Stimulated activated CD8-positive, alpha-beta memory T cell treated with anti-CD3 and anti-CD28 coated beads, Interleukin-4, amount 100 ng/mL, for 24 hours (primary cell): ENCODE measurements around the gene C1orf115.
"Not testable (repeated sequence)": the region's sequence is repeated elsewhere in the genome, so short reads cannot be mapped to it uniquely, and the experiment has no call there.

Experiments used
- DNase-seq: peaks from one replicate; pipeline ENCODE4 v3.0.0-alpha.2; 2020; ENCODE audit warnings: low read depth

Gene C1orf115, protein sequence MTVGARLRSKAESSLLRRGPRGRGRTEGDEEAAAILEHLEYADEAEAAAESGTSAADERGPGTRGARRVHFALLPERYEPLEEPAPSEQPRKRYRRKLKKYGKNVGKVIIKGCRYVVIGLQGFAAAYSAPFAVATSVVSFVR

DNA sequence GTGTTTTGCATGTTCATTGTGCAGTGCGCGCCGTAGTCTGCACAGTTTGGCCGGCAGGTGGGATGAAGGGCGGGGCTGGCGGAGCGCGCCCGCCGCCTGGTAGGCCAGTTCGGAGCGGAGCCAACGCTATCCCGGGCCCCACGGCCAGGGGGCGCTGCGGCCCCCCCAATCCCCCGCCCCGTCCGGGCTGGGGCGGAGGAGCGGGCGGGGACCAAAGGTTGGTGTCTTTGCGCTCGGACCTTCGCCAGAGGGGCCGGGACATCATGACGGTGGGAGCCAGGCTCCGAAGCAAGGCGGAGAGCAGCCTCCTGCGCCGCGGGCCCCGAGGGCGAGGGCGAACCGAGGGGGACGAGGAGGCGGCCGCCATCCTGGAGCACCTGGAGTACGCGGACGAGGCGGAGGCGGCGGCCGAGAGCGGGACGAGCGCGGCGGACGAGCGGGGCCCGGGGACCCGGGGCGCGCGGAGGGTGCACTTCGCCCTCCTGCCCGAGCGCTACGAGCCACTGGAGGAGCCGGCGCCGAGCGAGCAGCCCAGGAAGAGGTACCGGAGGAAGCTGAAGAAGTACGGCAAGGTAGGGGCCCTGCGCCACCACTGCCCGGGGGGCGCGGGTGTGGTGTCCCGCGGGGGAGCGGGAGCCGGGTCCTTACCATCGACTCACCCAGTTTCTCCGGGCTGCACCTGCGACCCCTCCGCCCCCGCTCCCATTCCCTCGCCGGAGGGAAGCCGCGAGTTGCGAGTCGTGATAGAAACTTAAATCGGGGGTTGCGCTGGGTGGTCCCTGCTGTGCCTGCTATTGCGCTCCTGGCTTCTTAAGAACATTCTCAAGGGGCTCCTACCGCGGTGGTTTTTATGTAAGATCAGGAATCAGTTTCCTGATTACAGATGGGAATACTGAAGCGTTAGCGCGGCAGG lies at the start of gene C1orf115:
Gene C1orf115, plus strand, starts transcription at position 224 of the 913 bp plus-strand sequence. Its CDS starts 40 bp downstream, at position 264.
- DNase-seq, result peak; percentile 55

DNA sequence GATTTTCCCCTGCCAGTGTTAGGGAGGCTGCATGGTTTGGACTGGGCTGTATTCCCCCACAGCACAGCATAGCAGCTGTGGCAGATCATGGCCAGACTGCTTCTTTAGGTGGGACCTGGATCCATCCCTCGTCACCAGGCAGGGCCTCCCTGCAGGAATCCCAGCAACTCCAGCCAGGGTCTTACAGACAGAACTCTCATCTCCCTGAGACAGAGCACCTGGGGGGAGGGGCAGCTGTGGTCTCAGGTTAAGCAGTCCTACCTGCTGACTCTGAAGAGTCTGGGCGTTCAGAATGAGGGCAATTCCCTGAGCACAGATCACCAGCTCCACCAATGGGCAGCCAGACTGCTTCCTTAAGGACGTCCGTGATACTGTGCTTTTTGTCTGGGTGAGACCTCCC lies 47.9 kb upstream of the C1orf115 start:
- DNase-seq, result no peak

DNA sequence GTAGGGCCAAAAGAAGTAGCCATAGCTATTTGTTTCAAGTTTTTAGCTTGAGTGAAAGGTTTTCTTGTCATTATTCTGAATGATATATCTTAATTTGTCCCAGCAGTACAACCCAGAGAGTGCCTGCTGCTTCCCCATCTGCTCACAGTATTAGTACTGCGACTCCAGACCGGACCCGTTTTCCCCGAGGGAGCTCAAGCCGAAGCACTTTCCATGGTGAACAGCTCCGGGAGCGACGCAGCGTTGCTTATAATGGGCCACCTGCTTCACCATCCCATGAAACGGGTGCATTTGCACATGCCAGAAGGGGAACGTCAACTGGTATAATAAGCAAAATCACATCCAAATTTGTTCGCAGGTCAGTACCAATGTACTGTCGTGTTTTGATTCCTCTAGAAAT lies 37.2 kb upstream of the C1orf115 start:
- no peak for DNase-seq

DNA sequence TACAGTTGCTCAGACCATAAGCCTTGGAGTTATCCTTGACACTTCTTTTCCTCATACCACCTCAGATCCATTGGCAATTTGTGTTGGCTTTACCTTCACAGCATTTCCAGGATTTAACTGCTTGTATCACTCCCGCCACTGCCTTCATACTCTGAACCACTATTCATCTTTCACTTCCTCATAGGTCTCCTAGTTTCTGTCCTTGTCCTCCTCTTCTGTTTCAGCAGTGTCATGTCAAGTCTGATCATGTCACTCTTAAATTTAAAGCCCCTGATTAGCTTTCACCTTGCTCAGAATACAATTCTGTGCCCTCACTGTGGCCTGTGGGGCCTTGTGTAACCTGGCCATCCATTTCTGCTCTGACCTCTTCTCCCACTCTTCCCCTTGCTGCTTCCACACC lies 34.7 kb upstream of the C1orf115 start:
- no peak for DNase-seq

DNA sequence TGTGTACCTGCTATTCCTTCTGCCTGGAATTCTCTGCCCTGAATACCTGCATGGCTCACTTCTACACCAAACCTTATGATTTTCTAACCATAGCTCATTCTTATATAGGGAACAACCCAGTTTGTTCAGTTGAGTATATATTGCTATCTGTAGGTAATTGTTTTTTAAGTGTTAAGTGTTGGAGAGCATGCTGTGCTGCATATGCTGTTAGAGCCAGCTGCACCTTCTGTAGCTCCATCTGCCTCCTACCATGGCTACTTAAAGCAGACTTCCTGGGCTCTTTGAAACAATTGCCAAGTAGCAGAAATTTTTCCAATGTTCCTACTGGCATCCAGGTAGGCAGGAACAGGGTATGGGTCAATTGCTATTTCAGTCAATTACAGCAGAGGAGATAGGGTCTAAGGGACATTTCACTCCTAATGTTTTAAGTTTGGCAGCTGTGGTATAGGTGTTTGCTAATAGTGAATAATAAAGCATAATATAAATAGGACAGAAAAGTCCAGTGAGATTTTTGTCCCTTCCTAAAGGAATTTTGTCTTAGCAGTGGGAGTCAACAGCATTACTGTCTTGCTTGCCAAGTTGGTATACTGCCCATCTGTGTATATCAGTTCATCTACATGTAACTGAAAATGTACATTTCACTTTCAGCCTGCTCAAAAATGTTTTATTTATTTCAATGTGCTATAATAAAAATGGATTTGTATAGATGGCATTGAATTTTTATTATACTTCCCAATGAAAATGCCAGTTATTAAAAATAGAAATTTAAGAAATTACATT lies 34.0 kb upstream of the C1orf115 start:
- no peak for DNase-seq

DNA sequence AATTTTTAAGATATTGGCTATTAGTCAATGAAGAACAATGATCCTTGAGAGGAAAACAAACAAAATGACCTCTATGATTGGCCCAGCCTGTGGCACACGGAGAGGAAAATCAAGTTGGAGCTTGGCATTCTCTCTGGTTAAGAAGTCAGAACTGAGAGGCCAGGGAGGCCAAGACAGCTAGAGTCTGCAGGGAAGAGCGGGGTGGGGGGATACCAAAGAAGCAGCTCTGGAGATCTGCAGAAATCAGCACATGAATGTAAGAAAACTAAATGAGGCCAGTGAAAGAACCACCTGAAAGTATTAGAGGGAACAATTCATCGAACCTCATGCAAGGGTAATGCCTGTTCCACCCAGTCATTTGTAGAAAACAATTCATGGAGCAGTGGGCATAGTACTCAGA lies 23.8 kb upstream of the C1orf115 start:
- DNase-seq, result no peak

DNA sequence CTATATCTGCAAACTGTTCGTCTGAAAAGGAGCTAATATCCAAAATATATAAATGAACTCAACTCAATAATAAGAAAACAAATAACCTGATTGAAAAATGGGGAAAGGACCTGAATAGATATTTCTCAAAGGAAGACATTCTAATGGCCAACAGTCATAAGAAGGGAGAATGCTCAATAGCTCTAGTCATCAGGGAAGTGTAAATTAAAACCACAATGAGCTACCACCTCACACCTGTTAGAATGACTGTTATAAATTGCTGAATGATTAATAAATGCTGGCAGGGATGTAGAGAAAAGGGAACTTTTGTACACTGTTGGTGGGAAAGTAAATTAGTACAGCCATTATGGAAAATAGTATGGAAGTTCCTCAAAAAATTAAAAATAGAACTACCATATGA lies 21.2 kb upstream of the C1orf115 start:
- no peak for DNase-seq

DNA sequence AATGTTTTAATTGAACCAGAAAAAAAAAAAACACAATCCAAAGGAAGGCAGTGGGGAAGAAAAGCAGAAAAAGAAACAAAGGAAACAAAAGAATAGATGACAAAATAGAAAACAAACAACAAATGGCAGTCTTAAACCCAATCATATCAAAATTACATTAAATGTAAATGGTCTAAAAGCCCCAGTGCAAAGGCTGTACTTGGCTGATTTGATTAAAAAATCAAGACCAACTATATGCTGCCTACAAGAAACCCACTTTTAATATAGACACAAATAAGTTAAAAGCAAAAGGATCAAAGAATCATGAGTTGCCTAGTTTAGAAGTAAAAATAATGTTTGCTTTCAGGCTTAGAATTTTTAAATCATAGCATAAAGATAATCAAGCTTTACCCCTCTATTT lies 19.8 kb upstream of the C1orf115 start:
- DNase-seq, result no peak

DNA sequence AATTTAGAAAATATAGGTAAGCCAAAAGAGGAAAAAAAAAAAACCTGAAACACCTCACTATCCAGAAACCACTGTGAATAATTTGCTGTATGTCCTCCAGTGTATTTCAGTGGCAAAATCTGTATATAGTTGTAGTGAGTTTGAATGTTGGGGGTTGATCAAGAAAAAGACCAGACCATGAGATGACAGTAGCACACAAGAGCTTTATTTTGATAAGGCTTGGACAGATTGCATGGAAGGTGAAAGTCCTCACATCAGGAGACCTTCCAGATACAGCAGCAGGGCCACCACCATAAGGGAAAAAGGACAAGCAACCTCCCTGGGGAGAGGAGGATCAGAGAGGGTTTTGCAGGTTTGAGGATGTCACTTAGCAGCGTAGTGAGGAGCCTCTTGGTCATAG lies 16.2 kb upstream of the C1orf115 start:
- DNase-seq, result no peak

DNA sequence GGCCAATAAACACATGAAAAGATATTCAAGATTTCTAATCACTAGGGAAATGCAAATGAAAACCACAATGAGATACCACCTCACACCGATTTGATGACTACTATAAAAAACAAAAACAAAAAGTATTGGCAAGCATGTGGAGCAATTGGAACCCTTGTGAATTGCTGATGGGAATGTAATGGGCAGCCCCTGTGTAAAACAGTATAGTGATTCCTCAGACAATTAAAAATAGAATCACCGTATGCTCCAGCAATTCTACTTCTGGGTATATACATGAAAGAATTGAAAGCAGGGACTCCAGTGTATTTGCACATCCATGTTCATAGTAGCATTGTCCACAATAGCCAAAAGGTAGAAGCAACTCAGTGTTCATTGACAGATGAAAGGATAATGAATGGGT lies 12.9 kb upstream of the C1orf115 start:
- no peak for DNase-seq

DNA sequence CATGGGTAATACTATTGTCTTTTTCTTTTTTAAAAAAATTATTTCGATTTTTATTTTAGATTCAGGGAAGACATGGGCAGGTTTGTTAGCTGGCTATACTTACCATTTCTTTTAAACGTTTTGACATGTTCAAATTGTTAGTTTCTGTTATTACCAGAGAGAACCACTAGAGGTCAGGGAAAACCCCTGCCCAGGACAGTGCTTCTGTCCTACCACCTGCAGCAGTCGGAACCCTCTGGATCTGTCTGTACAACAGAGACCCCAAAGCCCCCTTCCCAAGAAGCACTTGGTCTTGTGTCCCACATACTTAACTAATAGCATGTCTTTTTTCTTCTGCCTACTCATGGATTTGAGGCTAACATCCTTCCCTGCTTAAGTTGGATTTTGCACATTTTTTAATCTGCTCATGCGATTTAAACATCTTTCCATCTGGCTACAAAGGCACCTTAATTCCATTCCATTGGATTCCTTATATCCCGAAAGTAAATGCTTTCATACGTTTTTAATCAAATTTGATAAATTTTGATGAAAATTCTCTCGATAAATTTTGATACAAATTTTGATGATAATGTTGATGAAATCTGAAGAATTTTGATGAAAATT lies 10.0 kb upstream of the C1orf115 start:
- DNase-seq, result no peak

DNA sequence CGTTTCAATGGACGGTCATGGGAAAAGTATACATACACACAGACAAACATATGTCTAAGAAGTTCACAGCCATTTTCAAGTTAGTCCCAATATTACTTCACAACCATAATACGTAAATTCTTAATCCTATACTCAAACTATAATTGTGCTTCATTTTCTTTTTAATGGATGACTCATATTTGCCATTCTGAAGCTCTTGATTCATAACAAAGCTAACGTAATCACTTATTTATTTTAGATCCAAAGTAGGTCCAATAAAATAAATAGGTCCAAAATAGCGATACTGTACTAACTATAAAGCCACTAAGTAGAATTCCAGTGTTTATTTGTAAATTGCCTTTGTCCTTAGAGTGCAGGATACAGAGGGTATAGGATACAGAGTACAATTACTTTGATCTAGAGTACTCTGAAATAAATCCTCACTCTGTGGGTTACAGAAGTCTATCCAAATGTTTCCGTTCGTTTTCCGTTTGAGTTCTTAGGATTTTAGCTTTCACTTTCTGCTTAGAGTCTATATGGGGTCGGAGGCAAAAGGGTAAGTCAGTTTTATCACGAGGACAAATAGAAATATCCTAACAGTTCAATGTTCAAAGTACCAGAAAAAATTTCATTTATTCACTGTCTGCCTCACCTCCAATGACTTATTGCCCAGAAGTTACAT lies 8.8 kb upstream of the C1orf115 start:
- no peak for DNase-seq

DNA sequence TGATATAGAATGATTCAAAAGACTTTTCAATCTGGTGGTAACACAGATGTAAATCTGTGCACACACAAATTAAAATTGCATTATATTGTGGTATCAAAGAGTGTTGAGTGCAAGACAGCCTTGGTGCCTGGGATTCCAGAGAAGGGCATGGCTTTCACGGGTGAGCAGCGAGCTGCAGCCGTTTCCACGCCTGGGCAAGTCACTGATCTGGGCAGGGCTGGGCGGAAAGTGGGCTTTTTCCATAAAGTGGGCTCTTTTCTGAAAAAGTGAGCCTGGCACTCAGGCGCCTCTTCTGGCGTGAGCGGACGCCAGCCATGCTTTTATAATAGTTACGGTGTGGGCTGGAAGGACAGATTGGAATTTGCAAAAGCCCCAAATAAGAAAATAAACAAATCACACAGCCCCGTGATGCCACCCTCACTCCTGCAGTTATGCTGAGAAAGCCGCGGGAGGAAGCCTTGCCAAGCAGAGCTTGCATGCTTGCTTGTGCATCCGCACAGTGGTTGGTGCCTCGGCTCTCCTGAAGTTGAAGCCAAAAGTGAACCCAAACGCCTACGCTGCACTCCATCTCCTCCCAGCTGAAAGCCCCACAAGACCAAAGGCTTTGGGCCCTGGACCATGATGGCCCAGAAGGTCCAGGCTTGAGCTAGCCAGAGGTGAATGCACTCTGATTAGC lies 7.1 kb upstream of the C1orf115 start:
- DNase-seq, result no peak

DNA sequence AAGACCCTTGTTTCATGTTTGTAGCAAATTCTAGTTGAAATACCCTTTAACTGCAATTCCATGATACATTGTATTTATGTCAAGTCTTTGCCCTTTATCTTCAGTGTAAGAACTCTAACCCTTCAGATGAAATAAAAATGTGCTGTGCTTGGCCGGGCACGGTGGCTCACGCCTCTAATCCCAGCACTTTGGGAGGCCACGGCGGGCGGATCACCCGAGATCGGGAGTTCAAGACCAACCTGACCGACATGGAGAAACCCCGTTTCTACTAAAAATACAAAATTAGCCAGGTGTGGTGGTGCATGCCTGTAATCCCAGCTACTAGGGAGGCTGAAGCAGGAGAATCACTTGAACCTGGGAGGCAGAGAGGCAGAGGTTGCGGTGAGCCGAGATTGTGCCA lies 6.4 kb upstream of the C1orf115 start:
- not testable (repeated sequence) for DNase-seq

DNA sequence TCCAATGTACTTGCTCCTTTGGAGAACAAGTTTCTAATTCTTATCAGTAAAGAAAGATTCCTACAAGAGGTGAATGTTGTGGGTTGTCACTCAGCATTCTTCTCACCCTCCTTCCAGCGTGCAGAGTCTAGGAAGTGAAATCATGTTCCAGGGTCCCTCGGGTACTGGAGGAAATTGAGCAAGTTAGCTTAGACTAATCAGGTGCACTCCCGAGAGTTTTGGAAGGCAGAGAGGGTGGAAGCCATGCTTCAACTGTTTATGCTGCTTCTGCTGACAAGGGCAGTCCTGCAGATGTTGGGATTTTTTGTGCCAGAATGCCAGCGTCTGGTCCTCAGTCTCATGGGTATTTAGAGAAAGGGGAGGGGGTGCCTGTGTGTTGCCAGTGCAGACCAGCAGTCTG lies 5.3 kb upstream of the C1orf115 start:
- DNase-seq, result no peak

DNA sequence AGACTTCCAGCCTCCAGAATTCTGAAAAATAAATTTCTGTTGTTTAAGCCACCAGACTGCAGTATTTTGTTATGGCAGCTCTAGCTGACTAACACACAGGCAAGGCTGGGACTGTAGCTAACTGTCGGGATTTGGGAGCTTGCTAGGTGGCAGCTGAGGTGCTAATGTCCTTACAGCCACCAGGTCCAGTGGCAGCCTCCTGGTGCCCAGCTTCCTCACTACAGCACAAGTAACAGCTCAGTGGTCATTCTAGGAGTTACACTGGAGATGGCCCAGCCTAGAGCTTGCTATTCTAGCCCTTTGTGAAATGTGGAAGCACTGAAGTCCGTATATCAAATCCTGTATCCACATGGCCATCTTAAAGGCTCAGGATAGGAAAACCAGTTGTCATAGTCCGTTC lies 4.3 kb upstream of the C1orf115 start:
- no peak for DNase-seq

DNA sequence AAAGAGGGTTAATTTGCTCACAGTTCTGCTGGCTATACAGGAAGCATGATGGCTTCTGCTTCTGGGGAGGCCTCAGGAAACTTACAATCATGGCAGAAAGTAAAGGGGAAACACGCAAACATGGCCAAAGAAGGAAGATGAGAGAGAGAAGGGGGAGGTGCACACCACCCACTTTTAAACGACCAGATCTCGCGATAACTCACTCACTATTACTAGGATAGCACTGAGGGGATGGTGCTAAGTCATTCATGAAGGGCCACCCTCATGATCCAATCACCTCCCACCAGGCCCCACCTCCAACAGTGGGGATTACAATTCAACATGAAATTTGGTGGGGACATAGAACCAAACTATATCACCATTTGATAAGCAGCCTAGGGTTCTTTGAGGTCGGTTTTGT lies 2.4 kb upstream of the C1orf115 start:
- DNase-seq, result no peak

DNA sequence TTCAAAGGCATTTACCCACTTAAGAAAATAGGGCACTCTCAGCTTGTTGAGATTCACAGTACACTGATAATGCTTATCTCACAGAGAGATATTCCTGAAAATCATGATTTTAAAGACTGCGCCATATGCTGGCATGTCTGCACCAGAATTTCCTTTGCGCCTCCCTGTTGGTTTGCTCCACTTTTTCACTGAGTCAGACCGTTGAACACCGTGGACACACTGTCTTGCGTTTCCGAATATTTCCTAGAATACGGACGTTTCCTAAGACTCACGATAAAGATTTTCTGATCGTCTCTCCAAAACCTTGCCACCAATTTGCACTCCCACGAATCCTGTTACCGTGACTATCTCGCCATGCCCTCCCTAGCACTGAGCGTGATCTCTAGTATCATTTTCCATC lies 497 bp upstream of the C1orf115 start:
- no peak for DNase-seq

DNA sequence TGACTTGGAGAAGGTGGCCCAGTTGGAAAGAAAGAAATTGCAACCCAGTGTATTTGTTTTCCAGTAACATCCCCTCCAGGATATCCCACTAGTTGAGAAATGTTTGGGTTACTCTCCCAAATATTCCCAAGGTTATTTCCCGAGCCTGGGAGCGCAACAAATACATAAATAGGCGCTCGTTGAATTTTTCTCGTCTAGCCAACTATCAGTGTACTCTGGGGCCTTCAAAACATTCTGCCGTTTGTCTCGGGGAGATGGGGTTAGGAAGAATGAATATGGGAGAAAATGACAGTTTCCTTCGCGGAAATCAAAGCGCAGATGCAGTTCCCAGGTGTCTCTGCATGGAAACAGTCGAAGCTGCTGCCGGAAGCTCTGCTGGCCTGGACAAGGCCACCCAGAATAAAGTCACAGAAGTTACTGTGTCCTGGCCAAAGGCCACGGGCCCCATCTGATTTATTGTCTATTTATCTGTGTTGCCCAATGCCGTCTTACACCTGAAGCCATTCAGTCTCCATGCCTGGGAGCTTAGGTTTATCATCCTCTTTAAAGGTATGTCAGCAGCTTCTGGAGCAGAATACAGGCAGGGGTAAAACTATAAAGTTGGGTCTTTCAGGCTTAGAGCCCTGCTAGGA lies 1.0 kb downstream of the C1orf115 start:
- DNase-seq, result no peak

DNA sequence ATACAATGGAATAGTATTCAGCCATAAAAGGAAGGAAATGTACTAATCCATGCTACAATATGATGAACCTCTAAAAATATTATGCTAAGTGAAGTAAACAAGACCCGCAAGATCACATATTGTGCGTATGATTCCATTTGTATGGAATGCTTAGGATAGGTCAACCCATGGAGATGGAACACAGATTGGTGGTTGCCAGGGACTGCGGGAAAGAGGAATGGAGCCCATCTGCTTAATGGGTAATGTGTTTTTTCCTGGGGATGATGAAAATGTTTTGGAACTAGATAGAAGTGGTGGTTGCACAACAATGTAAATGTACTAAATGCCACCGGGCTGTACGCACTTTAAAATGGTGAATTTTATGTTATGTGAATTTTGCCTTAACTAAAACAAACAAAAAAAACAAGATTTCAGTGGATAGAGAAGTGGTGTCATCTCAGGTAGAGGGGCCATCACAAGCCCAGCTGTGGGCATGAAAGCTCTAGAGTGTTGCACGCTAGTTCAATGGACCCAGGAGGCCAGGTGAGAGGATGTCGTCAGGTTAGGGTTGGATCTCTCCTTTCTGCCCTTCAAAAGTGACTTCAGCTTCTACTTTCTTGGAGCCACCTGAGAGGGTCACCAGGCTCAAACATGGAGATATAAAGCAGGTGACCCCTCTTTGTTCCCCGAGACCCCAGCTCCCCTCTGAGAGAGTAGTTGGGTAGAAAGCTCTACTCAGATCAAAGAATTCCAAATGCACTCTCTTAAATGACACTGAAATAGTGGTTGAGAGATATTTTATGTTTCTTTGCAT lies 2.5 kb downstream of the C1orf115 start:
- no peak for DNase-seq
